Kidney epithelial cell (primary cell): Measurements from ENCODE around the gene TBC1D24. TPM values are rescaled to one million over a fixed set of nuclear protein-coding genes. Genes with fewer than 3 reads are reported as not detected.

Experiments
- total RNA-seq: library from RNA; depleted of rRNA; stranded (reverse); fragments of >200 nt; gene quantifications from 2 replicates; pipeline ENCODE4 v1.2.3, GENCODE V29; 2015

TBC1D24 gene
- total RNA-seq, 1 donor from 2014 or later = 14.5 TPM

Other genes with a start within 250 kb of the TBC1D24 start
- gene DNASE1L2, start 238.7 kb upstream of the TBC1D24 start, total RNA-seq = 0.21 and 2.3 TPM in 2 replicates
- gene ECI1, start 223.5 kb upstream of the TBC1D24 start, total RNA-seq = 81.7 and 86.7 TPM in 2 replicates
- 243 and 268 TPM in 2 replicates for gene RNPS1, start 207.0 kb upstream of the TBC1D24 start, total RNA-seq
- 32.1 and 36.3 TPM in 2 replicates for gene ABCA3, start 134.4 kb upstream of the TBC1D24 start, total RNA-seq
- 7.4 and 8.6 TPM in 2 replicates for gene CCNF, start 45.7 kb upstream of the TBC1D24 start, total RNA-seq
- 12.0 and 14.2 TPM in 2 replicates for gene TEDC2, start 15.0 kb upstream of the TBC1D24 start, total RNA-seq
- gene NTN3, start 3.8 kb upstream of the TBC1D24 start, total RNA-seq = 0.17 and 0.41 TPM in 2 replicates
- 79.1 and 139 TPM in 2 replicates for gene ATP6V0C, start 38.8 kb downstream of the TBC1D24 start, total RNA-seq
- 76.0 and 87.5 TPM in 2 replicates for gene AMDHD2, start 45.2 kb downstream of the TBC1D24 start, total RNA-seq
- gene CEMP1, start 56.3 kb downstream of the TBC1D24 start, total RNA-seq = not detected in 2 replicates
- gene PDPK1, start 62.9 kb downstream of the TBC1D24 start, total RNA-seq = 27.0 and 30.5 TPM in 2 replicates
- 47.4 and 47.8 TPM in 2 replicates for gene KCTD5, start 207.4 kb downstream of the TBC1D24 start, total RNA-seq
- 2.9 and 3.1 TPM in 2 replicates for gene PRSS27, start 245.1 kb downstream of the TBC1D24 start, total RNA-seq